Measurements from ENCODE around the gene RFPL4AL1.
A peak's percentile ranks its signal among the peaks of the same experiment; 100 is the strongest.
"Not testable (repeated sequence)": the region's sequence is repeated elsewhere in the genome, so short reads cannot be mapped to it uniquely, and the experiment has no call there.

RFPL4AL1 gene

DNA sequence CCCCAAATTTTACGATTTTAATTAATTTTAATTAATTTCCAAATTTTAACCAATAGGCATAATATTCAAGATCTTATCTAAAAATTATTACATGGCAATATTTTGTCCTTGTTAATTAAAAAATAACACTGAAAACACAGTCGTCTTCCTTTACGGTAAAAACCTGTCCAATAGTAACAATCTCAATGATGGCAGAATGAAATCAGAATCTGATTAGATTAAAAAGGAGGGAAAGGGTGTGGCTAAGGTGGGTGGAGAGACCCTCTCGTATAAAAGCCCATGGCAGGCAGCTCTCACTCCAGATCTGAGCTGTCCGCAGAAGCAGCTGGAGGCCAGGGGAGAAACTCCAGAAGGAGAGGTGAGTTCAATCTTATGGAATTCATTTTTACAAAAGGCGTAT is at the start of gene RFPL4AL1:
TSS of gene RFPL4AL1 (plus strand) at position 301 of the 400 bp plus-strand sequence. CDS start 2,687 bp downstream, outside the sequence.
- DNase-seq, result not testable (repeated sequence)

DNA sequence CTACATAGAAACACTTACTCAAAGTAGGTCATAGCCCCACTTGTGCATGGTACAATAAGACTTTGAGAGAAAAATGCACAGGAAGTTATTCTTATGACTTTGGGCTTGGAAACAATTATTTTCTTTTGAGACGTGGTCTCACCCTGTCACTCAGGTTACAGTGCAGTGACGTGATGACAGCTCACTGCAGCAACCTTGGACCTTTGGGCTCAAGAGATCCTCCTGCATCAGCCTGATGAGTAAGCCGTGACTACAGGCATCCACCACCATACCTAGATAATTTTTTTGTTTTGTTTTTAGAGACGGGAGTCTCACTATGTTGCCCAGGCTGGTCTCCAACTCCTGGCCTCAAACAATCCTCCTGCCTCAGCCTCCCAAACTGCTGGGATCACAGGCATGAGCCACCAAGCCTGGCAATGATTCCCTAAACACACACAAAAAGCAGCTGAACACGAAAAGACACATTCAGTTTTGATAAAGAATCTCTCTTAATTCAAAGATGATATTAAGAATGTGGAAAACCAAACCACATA is 48.6 kb upstream of the RFPL4AL1 start:
- no peak for DNase-seq

DNA sequence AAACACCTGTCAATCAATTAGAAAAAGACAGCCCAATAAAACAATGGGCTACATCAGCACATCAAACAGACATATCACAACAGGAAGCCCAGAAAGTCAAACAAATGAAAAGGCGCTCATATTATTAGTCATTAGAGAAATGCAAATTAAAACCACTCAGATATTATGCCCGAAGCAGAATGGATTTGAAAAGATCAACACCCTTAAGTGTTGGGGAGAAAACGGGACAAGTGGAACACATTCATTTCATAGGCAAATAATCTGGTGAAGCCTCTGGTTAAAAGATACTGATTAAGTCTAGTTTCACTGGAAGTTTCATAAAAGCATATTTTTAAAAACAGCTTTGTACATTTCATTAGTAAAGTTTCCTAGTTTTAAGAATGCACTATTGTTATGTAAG is 48.1 kb upstream of the RFPL4AL1 start:
- no peak for DNase-seq

DNA sequence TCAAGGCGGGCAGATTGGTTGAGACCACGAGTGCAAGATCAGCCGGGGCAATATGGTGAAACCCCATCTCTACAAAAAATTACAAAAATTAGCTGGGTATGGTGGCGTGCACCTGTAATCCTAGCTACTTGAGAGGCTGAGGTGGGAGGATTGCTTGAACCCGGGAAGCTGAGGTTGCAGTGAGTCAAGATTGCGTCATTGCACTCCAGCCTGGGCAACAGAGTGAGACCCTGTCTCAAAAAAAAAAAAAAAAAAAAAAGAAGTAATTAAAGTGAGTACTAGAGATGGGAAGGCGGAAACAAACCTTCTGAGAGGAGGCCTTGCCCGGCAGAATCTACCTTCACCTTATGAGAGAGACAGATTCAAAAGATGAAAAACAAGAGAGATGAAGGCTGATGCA is 45.4 kb upstream of the RFPL4AL1 start:
- no peak for DNase-seq

DNA sequence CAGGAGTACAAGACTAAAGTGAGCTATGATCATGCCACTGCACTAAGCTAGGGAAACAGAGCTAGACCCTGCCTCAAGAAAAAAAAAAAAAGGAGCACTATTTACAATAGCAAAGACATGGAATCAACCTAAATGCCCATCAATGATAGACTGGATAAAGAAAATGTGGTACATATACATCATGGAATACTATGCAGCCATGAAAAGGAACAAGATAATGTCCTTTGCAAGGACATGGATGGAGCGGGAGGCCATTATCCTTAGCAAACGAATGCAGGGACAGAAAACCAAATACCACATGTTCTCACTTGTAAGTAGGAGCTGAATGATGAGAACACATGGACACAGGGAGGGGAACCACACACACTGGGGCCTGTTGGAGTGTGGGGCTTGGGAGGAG is 38.5 kb upstream of the RFPL4AL1 start:
- not testable (repeated sequence) for DNase-seq

DNA sequence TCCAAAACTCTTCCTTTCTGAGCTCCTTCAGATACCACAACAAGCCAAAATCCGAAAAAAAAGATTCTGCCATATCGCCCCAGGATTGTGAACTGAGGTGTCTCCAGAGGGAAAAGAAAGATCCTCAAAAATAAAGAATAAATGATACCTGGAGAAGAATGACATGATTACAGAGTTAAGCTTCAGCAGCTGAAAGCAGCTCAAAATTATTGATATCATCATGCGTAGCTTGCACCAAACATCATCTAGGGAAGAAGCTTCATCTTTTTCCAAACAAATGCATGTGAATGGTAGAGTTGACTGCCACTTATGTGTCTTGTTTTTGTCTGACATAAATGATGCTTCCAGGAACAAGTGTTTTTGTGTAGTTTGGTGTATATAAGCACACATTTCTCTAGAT is 30.6 kb upstream of the RFPL4AL1 start, which contains the start of gene NLRP9:
TSS of gene NLRP9 (minus strand) at position 101 of the 400 bp plus-strand sequence. CDS start at position 73, 28 bp downstream.
- no peak for DNase-seq

DNA sequence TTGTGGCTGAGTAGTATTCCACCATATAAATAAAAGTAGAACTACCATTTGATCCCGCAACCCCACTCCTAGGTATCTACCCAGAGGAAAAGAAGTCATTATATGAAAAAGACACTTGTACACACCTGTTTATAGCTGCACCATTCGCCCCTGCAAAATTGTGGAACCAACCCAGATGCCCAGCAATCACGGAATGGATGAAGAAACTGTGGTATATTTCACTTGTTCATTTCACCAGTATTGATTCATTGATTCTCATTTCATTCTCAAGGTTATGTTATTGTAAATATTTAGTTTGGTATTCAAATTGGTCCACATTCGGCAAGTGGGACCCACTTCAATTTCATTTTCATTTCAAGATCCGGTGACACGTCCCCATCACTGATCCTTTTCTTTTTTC is 18.2 kb upstream of the RFPL4AL1 start:
- no peak for DNase-seq

DNA sequence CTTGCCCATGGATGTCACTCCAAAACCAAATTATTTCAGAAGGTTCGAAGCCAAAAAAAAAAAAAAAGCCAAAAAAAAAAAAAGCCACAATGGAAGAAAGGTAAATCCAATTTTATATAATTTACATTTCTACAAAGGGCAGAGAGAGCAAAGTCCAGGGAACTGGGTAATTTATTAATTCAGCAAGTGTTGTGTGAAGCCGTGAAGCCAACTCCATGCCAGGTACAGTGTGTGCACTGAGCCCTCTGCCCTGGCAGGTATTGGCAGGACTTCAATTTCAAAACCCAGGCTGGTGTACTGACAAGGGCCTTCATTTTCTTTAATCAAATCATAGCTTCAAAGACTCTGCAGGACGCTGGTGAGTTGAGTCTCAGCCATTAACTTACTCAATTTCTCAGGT is 15.5 kb upstream of the RFPL4AL1 start:
- DNase-seq, result no peak

DNA sequence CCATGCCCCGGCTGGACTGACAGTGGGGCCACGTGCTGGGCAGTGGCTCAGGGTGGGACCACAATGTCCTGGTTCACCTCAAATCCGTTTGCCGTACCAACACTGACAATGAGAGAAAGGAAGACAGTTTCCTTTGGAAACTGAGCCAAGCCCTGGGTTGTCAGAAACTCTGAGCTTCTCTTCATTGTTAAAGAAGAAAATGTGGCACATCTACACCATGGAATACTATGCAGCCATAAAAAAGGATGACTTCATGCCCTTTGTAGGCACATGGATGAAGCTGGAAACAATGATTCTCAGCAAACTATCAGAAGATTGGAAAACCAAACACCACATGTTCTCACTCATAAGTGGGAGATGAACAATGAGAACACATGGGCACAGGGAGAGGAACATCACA is 12.1 kb upstream of the RFPL4AL1 start:
- not testable (repeated sequence) for DNase-seq

DNA sequence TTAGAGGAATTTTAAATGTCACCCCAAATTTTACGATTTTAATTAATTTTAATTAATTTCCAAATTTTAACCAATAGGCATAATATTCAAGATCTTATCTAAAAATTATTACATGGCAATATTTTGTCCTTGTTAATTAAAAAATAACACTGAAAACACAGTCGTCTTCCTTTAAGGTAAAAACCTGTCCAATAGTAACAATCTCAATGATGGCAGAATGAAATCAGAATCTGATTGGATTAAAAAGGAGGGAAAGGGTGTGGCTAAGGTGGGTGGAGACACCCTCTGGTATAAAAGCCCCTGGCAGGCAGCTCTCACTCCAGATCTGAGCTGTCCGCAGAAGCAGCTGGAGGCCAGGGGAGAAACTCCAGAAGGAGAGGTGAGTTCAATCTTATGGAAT is 10.1 kb upstream of the RFPL4AL1 start, which contains the start of gene RFPL4A:
TSS of gene RFPL4A (plus strand) at position 301 of the 400 bp plus-strand sequence. CDS start 2,704 bp downstream, outside the sequence.
- not testable (repeated sequence) for DNase-seq

DNA sequence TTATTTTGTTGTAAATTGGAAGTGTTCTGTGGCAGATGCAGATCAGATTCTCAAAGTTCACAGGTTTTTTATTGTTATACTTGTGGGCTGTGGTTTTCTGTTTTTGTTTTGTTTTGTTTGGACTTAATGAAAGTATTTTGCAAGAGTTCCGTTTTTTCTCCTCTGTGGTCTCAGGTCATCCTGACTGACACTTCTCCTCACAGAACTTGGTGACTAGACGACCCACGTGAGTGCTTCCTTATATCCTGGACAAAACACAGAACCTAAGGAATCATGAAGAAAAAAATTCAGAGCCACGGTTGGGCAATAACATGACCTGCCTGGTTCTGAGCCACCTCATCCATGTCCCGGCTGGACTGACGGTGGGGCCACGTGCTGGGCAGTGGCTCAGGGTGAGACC is 2.5 kb upstream of the RFPL4AL1 start:
- DNase-seq, result no peak

DNA sequence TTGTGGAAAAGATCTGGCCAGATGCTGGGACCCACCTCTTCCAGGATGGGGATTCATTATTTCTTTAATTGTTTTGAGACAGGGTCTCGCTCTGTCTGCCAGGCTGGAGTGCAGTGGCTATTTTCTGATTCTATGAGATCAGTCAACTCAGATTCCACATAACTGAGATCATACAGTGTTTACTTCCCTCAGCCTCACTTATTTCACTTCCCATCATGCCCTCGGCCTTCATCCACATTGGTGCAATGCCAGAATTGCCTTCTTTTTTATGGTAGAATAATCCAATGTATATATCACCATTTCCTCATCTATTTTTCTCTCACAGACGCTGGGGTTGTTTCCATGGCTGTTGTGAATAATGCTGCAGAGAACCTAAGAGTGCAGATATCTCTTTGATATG is 714 bp downstream of the RFPL4AL1 start:
- not testable (repeated sequence) for DNase-seq

DNA sequence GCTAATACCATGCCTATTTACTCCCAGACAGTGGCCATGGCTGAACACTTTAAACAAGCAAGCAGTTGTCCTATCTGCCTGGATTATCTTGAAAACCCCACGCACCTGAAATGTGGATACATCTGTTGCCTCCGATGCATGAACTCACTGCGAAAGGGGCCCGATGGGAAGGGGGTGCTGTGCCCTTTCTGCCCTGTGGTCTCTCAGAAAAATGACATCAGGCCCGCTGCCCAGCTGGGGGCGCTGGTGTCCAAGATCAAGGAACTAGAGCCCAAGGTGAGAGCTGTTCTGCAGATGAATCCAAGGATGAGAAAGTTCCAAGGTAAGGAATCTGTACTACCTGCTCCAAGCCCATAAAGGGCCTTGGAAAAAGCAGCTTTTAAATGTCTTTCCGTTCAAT is 8.6 kb downstream of the RFPL4AL1 start:
- no peak for DNase-seq

DNA sequence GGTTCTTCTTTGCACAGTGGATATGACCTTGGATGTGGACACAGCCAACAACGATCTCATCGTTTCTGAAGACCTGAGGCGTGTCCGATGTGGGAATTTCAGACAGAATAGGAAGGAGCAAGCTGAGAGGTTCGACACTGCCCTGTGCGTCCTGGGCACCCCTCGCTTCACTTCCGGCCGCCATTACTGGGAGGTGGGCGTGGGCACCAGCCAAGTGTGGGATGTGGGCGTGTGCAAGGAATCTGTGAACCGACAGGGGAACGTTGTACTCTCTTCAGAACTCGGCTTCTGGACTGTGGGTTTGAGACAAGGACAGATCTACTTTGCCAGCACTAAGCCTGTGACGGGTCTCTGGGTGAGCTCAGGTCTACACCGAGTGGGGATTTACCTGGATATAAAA is 9.4 kb downstream of the RFPL4AL1 start:
- DNase-seq, result no peak

DNA sequence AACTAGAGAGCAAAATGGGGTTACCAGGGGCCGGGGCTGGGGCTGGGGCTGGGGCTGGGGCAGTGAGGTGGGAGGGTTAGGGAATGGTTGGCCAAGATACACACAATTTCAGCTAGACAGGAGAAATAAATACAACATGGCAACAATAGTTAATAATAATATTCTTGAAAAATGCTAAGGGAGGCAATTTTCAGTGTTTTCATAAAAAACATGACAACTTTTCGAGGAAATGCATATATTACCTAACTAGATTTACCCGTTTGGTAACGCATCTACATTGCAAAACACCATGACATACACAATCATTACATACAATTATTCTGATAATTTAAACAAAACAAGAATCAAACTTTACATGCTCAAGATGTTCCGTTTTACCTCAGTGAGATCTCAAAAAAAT is 12.2 kb downstream of the RFPL4AL1 start:
- no peak for DNase-seq

DNA sequence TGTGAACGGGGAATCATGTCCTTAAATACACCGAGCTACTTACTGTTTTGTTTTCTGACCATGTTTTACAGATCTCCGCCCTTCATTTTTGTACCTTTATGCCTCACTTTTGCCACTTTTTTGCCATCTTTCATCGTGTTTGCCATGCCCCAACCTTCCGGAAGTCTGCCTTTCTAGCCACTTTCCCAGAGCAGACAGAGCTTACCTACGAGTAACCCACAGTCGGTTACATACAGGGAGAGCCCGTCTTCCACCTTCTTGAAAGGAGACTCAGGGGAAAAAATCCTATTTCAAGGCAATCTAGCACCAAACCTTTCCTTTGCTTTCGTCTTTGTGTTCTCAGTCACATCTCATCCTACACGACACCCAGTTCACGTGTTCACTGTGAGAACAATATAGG is 26.1 kb downstream of the RFPL4AL1 start:
- no peak for DNase-seq

DNA sequence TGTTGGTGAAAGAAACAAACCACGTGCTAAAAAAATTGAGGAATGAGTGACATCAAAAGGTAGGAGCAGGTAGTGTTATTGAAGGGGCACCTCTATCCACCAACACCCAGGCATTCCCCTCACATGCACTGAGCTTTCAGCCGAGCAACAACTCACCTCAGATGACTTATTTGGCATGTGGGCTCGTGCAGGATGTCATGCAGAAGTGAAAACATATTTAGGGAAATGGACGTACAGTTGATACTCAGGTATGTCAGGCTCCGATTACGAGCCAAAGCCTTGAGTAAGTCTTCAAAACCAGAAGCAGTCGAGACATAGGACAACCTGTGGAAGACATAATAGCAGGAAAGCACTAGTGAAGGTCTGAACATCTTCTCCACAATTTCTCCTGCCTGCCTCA is 32.5 kb downstream of the RFPL4AL1 start:
- DNase-seq, result no peak

DNA sequence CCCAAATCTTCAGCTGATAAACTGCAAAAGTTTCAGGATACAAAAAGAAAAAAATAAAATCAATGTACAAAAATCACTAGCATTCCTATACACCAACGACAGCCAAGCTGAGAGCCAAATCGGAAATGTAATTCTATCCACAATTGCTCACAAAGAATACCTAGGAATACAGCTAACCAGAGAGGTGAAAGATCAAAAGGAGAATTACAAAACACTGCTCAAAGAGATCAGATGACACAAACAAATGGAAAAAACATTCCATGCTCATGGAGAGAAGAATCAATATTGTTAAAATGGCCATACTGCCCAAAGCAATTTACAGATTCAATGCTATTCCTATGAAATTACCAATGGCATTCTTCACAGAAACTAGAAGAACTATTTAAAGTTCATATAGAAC is 33.4 kb downstream of the RFPL4AL1 start:
- DNase-seq, result no peak

DNA sequence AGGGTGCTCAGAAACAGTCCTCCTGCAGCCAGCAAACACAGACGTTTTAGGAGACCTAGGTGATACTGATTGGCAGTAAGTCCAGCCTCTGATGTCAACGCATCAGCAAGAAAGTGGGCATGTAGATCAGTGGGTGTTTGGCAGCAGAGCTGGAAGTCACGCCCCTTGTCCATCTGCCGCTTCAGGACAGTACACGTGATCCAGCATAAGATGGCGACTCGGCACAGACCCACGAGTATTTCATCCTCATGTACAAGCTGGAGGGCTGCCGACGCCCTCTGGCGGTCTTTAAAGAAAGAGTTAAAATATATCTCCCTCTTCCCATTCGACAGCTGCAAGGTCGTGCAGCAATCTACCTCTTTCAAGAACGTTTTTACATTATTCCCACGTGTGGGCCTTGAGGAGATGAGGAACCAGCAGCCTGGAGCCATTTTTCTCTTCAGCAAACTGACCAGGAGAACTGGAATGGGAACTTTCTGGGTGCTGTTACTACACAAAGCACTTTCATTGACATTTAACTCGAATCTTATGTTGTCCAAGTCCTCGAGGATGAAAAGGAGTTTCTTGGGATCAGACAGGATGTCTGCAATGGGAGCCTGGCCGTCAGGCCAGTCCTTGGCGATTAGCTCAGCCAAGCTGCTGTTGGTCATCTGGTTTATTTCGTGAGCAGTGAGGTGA is 40.6 kb downstream of the RFPL4AL1 start:
- DNase-seq, result peak; percentile 86

DNA sequence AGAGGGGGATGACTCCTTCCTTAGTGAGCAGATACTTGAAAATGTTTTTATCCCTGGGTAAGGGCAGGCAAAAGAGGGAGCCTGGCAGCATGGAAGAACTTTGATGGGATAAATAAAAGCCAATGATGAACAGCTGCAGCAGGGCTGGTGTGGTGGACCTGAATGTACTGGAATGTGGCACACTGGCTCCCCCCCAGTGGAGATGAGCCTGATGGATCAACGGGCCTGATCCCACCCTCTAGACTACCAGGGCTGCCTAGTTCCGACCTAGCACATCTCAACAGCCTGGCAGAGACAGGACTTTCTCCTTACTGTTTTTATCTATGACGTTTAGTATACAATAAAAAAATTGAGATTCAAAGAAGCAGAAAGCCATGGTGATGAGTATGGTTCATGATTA is 42.4 kb downstream of the RFPL4AL1 start:
- no peak for DNase-seq

DNA sequence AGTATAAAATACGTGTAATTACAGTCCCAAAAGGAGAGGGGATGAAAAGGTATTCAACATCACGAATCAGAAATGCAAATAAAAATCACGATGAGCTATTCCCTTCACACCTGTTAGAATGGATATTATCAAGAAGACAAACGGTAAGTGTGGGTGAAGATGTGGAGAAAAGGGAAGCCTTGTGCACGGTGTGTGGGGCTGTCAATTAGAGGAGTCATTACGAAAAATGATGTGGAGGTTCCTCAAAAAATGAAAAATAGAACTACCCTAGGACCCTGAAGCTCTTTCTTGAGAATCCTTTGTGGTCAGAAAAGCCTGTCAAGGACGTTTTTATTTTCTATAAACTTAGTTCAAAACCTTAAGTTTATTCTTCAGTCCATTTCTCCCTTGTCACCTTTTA is 43.5 kb downstream of the RFPL4AL1 start:
- DNase-seq, result no peak

DNA sequence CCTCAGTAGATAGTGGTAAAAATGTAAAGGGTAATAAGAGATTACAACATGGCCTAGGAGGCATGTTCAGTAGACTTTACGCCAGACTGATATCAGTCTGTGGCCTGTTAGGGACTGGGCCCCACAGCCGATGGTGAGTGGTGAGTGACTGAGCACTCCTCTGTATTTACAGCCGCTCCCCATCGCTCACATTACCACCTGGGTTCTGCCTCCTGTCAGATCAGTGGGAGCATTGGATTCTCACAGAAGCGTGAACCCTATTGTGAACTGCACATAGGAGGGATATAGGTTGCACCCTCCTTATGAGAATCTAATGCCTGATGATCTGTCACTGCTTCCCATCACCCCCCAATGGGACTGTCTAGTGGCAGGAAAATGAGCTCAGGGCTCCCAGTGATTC is 45.0 kb downstream of the RFPL4AL1 start:
- DNase-seq, result no peak

DNA sequence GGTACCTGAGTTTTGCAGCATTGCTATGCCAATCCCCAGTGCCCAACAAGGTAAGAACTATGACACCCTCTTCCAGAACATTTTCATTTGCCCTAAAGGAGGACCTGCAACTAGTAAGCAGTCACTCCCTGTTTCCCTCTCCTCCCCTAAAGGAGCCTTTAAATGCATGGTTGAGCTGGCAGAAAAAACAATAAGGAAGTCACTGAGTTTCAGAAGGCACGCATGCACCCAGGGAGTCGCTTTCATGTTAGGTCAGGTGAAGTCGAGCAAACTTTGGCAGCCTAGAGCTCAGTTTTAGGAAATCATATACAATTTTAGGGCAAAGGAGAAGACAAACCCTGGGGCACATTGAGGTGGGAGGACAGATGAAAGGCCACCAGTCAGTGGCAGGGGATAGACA is 51.1 kb downstream of the RFPL4AL1 start:
- no peak for DNase-seq

Data from NCI-H1694 treated with DMSO at 0.1 percent for 48 hours (cell line).